AML-193 (cell line): ENCODE data around the gene ZNF81.
"Not testable (repeated sequence)": the region's sequence is repeated elsewhere in the genome, so short reads cannot be mapped to it uniquely, and the experiment has no call there.

Experiments
- DNase-seq, 2 experiments: peaks; one replicate each; lab custom pipeline; 2025; lab: John Stamatoyannopoulos, UW

Gene ZNF81

DNA sequence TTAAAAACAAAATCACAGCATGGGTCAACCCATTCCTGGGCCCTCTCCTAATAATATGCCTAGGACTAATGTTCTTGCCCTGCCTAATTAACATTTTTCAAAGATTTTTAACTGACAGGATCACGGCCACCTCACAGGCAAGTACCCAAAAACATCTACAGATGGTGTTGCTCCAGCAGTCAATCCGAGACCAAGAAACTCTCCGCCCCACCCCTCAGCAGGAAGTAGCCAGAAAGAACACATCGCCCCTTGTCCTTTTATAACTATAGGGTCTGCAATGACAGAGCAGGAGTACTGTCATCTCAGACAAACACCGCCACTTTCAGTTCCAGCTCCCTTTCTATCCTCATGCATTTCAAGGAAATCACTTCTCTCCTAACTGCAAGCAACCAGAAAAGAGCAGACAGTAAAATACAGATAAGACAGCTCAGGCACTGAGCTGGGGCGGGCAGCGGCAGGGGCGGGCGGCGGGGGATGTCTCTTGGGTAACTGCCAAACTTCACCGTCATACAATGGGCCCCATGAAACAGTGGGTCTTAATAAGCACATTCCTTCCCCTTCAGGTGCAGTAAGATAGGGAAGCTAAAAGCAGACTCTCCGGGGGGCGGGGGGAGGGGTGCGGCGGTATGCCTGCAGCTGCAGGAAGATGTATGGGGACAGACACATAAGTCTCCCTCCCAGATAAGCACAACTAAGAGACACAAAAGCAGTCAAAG lies 99.7 kb downstream of the ZNF81 start:
- no peak for DNase-seq

DNA sequence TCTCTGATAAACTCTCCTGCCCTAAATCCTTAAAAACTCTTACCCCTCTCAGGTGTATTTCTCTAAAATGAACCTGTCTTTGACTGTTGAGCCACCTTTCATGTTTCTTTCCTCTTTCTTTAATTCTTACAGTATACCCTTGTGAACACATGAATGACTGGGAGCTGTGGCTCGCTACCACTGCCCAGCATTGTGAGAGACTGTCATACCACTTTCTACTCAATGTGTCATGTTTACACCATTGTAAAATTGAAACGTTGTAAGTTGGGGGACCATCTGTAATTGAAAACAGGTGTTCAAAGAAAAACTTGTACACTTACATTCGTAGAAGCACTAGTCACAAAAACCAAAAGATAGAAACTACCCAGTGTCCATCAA lies 100.2 kb downstream of the ZNF81 start:
- DNase-seq = no peak

DNA sequence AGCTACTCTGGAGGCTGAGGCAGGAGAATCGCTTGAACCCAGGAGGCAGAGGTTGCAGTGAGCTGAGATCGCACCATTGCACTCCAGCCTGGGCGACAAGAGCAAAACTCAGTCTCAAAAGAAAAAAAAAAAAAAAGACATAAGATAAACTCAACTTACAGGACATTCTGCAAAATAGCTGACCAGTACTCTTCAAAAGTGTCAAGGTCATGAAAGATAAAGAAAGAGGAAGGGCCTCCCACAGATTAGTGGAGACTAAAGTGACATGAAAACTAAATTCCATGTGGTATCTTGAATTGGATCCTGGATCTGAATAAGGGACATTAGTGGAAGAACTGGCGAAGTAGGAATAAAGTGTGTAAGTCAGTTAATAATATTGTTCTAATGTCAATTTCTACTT lies 103.7 kb downstream of the ZNF81 start:
- DNase-seq = no peak

DNA sequence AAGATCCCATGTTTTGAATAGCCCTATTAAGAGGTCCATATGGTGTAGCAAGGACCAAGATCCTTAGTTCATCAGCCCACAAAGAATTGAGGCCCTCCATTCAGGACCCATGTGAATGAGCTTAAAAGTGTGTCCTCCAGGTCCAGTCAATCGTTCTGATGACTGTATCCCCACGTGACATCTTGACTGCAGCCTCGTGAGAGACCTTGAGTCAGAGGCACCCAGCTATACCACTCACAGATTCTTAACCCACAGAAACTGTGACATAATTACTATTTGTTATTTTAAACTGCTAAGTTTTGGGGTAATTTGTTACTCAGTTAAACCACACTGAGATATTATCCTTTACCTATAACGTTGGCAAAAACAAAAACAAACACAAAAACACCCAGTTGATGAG lies 104.7 kb downstream of the ZNF81 start:
- no peak for DNase-seq

- not testable (repeated sequence) for DNase-seq
Measured at GRCh38 chrX:47955295-47955694, 118.6 kb downstream of the ZNF81 start.

- DNase-seq = no peak
Measured at GRCh38 chrX:47956016-47956415, 119.3 kb downstream of the ZNF81 start.

- not testable (repeated sequence) for DNase-seq
Measured at GRCh38 chrX:47958206-47958605, 121.5 kb downstream of the ZNF81 start.

DNA sequence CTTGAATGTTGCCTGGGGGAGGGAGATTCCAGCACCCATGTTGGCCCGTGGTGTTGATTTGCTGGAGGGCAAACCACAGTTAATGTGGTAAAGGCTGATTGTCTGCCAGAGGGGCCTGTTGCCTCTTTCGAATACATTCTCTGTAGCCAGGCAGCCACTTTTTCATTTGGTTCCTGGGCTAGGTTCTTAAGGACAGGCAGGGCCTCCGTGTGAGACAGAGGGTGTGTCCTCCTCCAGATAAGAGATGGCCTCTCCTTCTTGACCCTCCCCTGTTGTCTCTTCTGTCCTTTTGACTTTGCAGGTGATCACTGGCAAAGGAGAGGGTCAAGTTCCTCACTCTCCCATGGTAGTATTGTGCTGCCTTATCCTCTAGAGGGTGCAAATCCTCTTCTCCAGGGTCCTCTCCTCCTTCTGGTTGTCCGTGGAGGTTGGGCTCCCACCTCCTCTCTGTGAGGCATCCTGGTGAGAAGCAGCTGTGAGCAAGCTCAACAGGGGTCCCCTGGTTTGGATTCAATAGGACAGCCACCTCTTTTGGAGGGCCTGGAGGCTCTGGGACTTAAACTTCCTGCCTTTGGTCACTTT lies 122.2 kb downstream of the ZNF81 start:
- DNase-seq = peak; percentile 0 to 21

DNA sequence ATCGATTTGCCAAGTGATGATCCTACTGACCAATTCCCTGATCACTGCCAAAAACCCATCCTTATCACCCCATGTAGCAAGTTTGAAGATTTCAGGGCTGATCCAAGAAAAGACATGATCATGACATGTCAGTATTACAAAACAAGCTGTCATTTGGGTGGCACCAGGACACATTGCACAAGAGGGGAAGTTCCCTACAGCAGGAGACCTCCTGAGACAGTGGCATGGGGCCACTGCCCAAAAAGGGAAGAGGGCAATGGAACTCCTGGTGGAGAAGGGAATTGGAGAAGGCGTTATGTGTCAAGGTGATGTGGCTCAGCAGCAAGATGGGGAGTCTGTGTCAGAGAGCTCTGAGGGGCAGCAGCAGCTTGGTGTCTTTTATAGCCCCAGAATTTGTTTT lies 123.7 kb downstream of the ZNF81 start:
- DNase-seq = peak; percentile 16 to 25

- DNase-seq = not testable (repeated sequence)
Measured at GRCh38 chrX:47961830-47962229, 125.1 kb downstream of the ZNF81 start.

DNA sequence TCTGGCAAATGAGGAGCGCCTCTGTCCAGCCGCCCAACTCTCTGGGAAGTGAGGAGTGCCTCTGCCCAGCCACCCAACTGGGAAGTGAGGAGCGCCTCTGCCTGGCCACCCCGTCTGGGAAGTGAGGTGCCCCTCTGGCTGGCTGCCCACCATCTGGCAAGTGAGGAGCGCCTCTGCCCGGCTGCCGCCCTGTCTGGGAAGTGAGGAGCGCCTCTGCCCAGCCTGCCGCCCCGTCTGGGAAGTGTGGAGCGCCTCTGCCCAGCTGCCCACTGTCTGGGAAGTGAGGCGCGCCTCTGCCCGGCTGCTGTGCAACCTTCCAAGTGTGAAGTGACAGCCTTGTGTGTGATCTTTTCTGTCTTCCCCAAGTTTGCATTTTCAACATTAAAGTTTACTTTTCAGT lies 128.8 kb downstream of the ZNF81 start:
- DNase-seq = not testable (repeated sequence)
